IPS-18c (cell line): ENCODE results near the gene ME3.
"Not testable (repeated sequence)": the region's sequence is repeated elsewhere in the genome, so short reads cannot be mapped to it uniquely, and the experiment has no call there.

Experiments used
- H3K4me3 ChIP-seq: 2 replicates; pipeline ENCODE4 v1.7.0; 2013; ENCODE audit warnings: low read depth, mild to moderate bottlenecking, low read length, moderate library complexity; ENCODE audit not compliant: insufficient read depth
- H3K9me3 ChIP-seq: one replicate; pipeline ENCODE4 v1.6.1; 2013; ENCODE audit warnings: mild to moderate bottlenecking, low read length, moderate library complexity; ENCODE audit not compliant: control insufficient read depth, insufficient read depth

The ME3 gene

GRCh38 chr11:86433361-86434095 is 238.9 kb downstream of the ME3 start:
- not testable (repeated sequence) for H3K4me3 ChIP-seq, H3K9me3 ChIP-seq

GRCh38 chr11:86431258-86431657 is 241.2 kb downstream of the ME3 start:
- no peak overlapping the region for H3K4me3 ChIP-seq
- H3K9me3 ChIP-seq: peaks cover 3% of the 10 kb centered on the region

- no peak overlapping the region for H3K4me3 ChIP-seq
- no peaks in the 10 kb centered on the region for H3K9me3 ChIP-seq
Observed at GRCh38 chr11:86427441-86427840, 245.0 kb downstream of the ME3 start.

GRCh38 chr11:86423488-86423887 is 248.9 kb downstream of the ME3 start:
- not testable (repeated sequence) for H3K4me3 ChIP-seq, H3K9me3 ChIP-seq

- Histone ChIP-seq H3K9me3 (no peaks in the 10 kb centered on the region), H3K4me3 (no peak overlapping the region)
Observed at GRCh38 chr11:86422371-86422770, 250.0 kb downstream of the ME3 start.

GRCh38 chr11:86421946-86422345 is 250.5 kb downstream of the ME3 start:
- Histone ChIP-seq H3K9me3 (no peaks in the 10 kb centered on the region), H3K4me3 (no peak overlapping the region)

GRCh38 chr11:86418917-86419316 is 253.5 kb downstream of the ME3 start:
- H3K9me3 ChIP-seq: no peaks in the 10 kb centered on the region
- no peak overlapping the region for H3K4me3 ChIP-seq

- Histone ChIP-seq H3K4me3 (no peak overlapping the region), H3K9me3 (no peaks in the 10 kb centered on the region)
Observed at GRCh38 chr11:86418513-86418912, 253.9 kb downstream of the ME3 start.

GRCh38 chr11:86418106-86418505 is 254.3 kb downstream of the ME3 start:
- Histone ChIP-seq H3K4me3 (no peak overlapping the region), H3K9me3 (no peaks in the 10 kb centered on the region)

- H3K9me3 ChIP-seq, H3K4me3 ChIP-seq: not testable (repeated sequence)
Observed at GRCh38 chr11:86416951-86417350, 255.5 kb downstream of the ME3 start.

GRCh38 chr11:86416494-86416893 is 255.9 kb downstream of the ME3 start:
- H3K9me3 ChIP-seq: no peaks in the 10 kb centered on the region
- no peak overlapping the region for H3K4me3 ChIP-seq

- H3K9me3 ChIP-seq: no peaks in the 10 kb centered on the region
Observed at GRCh38 chr11:86415026-86415425, 257.4 kb downstream of the ME3 start.

GRCh38 chr11:86414032-86414431 is 258.4 kb downstream of the ME3 start:
- H3K9me3 ChIP-seq: no peaks in the 10 kb centered on the region
- no peak overlapping the region for H3K4me3 ChIP-seq

More at GRCh38 chr11:86415026-86415425, 257.4 kb downstream of the ME3 start:
- H3K4me3 ChIP-seq: no peak overlapping the region

GRCh38 chr11:86408845-86409244 is 263.6 kb downstream of the ME3 start:
- no peaks in the 10 kb centered on the region for H3K9me3 ChIP-seq
- H3K4me3 ChIP-seq: no peak overlapping the region

GRCh38 chr11:86403458-86403857 is 269.0 kb downstream of the ME3 start:
- H3K4me3 ChIP-seq: no peak overlapping the region
- H3K9me3 ChIP-seq: no peaks in the 10 kb centered on the region

- Histone ChIP-seq H3K4me3 (no peak overlapping the region), H3K9me3 (no peaks in the 10 kb centered on the region)
Observed at GRCh38 chr11:86398106-86398505, 274.3 kb downstream of the ME3 start.

GRCh38 chr11:86397351-86397750 is 275.1 kb downstream of the ME3 start:
- no peak overlapping the region for H3K4me3 ChIP-seq
- H3K9me3 ChIP-seq: no peaks in the 10 kb centered on the region

GRCh38 chr11:86396396-86396795 is 276.0 kb downstream of the ME3 start:
- H3K9me3 ChIP-seq: no peaks in the 10 kb centered on the region
- no peak overlapping the region for H3K4me3 ChIP-seq

- H3K4me3 ChIP-seq: no peak overlapping the region
- no peaks in the 10 kb centered on the region for H3K9me3 ChIP-seq
Observed at GRCh38 chr11:86395061-86395551, 277.3 kb downstream of the ME3 start.
